GM19463 (cell line): ENCODE data around the gene DAAM2.
A peak's percentile ranks its signal among the peaks of the same experiment; 100 is the strongest.

Source experiments
- ATAC-seq: cut with Tn5 transposase; IDR thresholded peaks from one replicate; pipeline ENCODE4 v1.9.1; 2021; ENCODE audit warnings: mild to moderate bottlenecking, moderate library complexity; ENCODE audit not compliant: unreplicated experiment

The DAAM2 gene

DNA sequence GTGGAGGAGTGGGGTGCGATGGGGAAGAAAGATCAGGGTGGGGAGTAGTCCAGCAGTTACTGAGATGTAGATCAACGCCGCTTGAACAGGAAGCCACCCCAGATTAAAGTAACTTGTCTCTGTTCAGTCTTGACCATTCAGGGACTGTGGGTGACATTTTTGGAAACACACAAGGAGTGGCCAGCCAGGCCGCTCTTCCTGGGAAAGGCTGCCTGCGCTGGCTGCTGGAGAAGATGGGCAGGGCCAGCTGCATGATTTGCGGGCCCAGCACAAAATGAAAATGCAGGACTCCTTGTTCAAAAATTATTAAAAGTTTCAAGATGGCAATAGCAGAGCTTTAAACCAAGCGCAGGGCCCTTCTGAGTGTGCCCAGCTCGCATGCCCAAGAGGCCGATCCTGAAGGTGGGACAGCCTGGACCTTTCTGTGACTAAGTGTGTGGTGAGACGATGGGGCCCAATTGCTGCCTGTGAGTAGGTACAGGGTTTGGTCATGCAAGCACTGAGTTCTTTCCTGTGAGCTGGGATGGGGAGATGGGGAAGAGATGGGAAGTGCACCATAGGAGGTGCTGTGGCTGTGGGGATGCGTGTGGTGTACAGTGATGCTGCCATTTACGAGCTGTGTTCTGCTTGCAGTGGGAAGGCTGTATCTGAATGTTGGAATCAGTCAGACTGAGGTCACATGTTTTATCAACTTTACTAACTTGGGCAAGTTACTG, 51.3 kb downstream of the DAAM2 start:
- no peak for ATAC-seq

GRCh38 chr6:39844866-39845265, 52.7 kb downstream of the DAAM2 start:
- no peak for ATAC-seq

GRCh38 chr6:39847221-39847620, 55.0 kb downstream of the DAAM2 start:
- no peak for ATAC-seq

GRCh38 chr6:39848171-39848570, 56.0 kb downstream of the DAAM2 start:
- no peak for ATAC-seq

DNA sequence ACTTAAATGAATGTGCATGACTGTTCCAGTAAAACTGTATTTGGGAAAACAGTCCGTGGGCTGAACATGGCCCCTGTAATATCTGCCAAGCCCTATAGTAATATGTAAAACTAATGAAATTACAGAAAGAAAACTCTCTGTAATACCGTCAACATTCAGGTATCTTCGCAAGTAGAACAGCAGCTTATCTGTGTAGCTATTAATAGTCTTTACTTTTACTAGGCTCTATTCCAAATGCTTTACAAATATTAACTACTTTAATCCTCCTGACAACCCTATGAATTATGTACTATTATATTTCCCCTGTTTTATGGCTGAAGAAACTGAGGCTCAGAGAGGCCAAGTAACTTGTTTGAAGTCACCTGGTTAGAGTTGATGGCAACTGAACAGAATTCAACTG, 57.1 kb downstream of the DAAM2 start:
- no peak for ATAC-seq

DNA sequence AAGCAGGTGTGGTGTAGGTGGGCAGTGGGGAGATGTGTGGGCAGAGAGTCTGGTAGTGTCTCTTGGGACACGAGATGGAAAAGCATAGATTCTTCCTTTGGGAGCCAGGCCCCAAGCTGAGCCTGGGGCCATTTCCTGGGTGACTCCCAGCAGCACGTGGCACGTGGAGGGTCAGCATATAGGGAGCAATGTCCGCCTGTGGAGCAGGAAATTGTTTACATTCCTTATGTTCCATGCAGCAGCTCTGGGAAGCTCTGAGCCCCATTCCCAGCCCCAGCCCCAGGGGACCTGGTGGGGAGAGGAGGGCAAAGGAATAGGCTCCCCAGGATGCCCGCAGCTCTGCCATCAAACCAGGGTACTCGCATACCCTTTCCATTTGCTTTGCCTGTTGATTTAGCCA, 57.6 kb downstream of the DAAM2 start:
- no peak for ATAC-seq

DNA sequence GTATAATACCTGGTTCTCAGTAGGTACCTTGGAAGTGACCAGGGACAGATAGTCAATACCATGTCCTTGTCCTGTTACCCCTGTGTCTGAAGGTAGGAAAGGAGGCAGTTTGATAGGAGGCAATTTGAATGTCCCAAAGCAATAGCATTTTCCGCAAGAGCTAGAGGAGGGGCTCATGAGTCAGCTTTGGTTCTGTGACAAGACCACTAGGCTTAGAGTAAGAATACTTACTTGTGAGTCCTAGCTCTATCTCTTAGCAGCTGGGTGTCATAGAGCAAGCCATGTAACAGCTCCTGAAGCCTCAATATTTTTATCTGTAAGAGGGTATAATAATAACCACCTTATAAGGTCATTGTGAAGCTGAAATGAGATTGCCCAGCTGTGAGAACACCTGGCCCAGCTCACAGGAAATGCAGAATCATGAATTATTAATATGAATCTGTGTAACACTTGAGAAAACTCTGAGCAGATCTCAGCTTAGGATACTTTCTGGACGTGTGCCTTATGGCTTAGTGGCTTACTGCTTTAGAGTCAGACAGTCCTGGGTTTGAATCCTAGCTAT, 58.6 kb downstream of the DAAM2 start:
- peak; percentile 57 for ATAC-seq

- no peak for ATAC-seq
Observed at GRCh38 chr6:39851331-39851730, 59.2 kb downstream of the DAAM2 start.

DNA sequence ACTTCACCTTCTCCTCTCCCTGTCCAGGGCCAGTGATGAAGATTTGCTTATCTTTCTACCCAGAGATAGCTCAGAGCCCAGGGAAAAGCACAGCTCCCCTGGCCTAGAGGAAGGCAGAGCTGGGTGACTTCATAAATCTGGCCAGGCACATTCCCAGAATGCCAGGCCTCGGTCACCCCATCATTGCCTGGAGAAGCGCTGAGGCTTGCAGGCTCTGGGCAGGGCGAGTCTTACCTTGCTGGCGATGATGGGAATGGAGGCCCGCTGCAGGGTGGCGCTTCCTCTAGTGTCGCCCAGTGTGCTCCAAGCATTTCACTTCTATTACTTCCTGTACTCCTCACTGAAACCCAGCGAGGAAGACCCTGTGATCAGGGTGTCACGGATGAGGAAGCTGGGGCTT, 60.1 kb downstream of the DAAM2 start:
- ATAC-seq = no peak

DNA sequence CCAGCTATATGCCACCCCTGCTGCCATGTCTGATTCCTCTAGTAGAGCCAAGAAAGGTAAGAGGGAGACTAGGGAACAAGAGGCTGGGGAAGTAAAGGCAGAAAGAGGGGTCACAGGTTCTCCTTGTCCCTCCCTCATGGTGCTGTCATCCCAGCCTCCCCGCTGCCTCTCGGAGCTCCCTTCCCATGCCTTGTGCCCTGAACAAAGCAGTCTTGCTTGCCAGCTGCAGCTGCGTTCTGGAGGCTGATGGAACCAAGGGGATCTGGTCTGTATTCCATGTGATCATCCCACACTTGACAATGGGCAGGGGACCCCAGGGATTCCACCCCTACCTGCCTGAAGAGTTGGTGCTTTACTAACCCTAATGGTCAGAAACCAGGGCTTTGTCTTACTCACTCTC, 61.4 kb downstream of the DAAM2 start:
- no peak for ATAC-seq

- ATAC-seq = no peak
Observed at GRCh38 chr6:39855356-39855995, 63.3 kb downstream of the DAAM2 start.

DNA sequence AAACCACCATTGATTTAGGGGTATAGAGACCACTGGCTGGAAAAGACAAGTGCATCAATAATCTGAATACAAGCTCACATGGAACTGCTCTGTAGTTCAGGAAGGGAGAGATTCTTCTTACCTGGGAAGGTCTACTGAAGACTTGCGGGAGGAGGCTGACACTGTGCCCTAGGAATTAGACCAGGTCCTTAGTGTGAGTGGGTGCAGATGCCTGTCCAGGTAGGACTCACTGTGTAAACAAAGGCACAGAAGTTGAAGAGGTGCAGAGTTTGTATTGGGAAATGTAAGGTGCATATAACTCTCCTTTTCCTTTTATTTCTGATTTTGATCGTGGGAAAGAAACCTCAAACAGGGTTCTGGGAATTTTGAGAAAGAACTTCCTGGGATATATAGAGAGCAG, 66.8 kb downstream of the DAAM2 start:
- no peak for ATAC-seq

DNA sequence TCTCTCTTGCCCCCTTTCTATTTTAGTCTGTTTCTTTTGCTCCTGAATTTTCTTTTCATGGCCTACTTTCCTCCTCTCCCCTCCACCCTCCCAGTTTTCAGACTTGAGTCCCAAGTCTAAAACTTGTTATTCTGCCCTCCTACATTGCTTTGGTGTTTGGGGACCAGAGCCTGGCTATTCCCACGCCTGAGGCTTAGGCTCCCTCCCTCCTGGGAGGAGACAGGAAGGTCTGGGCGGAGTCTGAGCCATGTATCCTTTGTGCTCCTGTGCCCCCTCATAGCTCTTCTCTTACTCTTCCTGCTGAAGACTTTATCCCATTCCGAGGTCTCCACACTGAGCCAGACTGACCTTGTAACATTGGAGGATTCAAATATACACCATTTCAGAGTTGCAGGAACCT, 69.5 kb downstream of the DAAM2 start:
- ATAC-seq = no peak

- no peak for ATAC-seq
Observed at GRCh38 chr6:39865011-39865888, 73.1 kb downstream of the DAAM2 start.

DNA sequence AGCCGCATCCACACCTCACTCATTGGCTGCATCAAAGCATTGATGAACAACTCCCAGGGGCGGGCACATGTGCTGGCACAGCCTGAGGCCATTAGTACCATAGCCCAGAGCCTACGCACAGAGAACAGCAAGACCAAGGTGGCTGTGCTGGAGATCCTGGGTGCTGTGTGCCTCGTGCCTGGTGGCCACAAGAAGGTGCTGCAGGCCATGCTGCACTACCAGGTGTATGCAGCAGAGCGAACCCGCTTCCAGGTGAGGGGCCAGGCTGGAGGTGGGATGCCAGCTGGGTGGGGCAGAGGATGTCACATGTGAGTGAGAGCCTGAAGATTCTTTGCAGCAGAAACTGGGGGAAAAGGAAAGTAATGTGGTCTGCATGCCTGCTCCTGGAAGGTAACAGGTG, 75.4 kb downstream of the DAAM2 start:
- ATAC-seq = no peak

DNA sequence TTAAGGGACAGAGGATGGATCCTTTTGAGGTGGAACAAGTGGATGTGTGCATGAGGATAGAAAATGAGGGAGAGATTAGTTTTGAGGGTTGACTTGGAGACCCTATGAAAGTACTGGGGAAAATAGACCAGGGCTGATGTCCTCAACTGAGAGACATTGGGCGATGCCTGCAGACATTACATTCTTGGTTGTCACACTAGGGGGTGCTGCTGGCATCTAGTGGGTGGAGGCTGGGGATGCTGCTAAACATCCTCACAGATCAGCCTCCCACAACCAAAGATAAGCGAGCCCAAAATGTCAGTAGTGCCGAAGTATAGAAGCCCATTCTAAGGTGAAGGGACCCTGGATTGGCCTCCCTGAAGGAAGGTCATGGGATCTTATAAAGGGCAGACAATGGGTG, 78.8 kb downstream of the DAAM2 start:
- ATAC-seq = no peak

DNA sequence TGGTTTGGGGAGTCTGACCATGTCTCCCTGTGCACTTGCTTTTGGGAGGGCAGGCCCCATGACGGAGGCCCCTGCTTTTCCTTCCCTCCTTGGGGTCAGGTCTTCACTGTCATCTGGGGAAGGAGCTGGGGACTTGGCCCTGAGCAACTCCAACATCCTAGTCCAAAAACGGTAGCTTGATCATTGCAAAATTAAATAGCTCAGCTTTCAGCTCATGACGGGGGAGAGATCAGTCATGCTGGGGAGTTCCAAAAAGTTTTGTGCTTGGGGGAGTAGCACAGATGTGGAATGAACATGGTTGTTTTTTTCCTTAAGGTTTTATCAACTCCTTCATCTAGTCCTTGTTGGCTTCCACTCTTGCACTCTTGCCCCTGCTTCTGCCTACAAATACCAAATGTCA, 81.3 kb downstream of the DAAM2 start:
- no peak for ATAC-seq

DNA sequence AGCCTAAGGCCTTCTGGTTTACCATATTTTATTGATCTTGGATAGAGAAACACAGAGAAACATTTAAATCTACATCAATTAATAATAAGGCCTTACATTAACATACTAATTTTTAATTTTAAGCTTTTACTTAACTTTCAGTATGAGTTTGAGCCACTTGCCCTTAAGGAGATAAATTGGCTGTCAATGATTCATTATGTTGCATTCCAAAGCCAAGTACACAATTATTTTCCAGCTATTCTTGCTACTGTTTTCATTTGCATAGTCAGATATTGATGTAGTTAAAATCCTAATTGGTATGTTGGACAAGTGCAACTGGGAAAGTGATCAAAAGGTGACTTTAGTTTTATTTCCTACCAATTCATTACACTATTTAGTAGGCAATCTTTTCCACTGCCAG, 83.9 kb downstream of the DAAM2 start:
- no peak for ATAC-seq

DNA sequence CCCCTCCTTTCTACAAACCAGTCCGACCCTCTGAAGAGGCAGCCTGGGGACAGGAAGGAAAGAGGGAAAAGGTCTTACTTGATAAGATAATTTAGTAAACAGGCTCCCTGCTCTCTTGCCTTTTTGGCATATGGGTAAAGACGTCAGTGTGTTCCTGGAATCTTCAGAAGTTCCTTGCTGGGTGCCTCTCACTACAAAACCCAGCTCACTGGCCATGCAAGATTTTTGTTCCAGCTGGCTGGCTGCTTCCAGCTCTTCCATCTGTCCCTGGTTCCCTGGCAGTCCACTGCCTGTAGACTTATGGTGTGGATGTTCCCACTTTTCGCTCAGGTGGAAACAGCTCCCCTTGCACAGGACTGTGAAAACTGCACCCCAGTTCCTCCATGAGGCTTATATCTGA, 84.7 kb downstream of the DAAM2 start:
- ATAC-seq = no peak

DNA sequence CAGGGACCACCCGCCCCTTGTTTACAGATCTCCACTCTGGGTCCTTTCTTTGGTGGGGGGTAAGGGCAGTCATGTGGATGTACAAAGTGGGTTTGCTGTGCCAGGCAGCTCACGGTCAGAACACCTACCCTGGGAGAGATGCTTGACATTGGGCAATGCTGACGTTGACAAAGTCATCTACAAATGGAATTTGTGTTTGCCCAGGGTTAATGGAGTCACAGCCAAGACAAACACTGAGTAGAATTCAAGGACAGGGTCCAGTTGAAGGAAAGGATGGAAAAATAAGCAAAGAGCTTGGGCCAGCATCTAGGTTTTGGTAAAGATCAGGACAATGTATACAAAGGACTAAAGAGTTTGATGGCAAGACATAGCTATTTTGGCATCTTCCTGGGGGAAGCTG, 87.4 kb downstream of the DAAM2 start:
- no peak for ATAC-seq

GRCh38 chr6:39880594-39880993, 88.4 kb downstream of the DAAM2 start:
- no peak for ATAC-seq
